Parathyroid adenoma (tissue), 2 donors: ENCODE results near the gene NFILZ.

Experiments
- H2AFZ ChIP-seq: fragments of 300-600 bp; sonication (generic); one replicate; pipeline ENCODE4 v1.7.0; 2017; ENCODE audit warnings: antibody characterized with exemption, mild to moderate bottlenecking
- H3K27ac ChIP-seq: fragments of 300-600 bp; sonication (generic); one replicate; pipeline ENCODE4 v1.7.0; 2017
- H3K27me3 ChIP-seq: fragments of 300-600 bp; sonication (generic); one replicate; pipeline ENCODE4 v1.7.0; 2017; ENCODE audit warnings: low read length; ENCODE audit not compliant: control insufficient read depth, insufficient read depth
- H3K36me3 ChIP-seq: fragments of 300-600 bp; sonication (generic); one replicate; pipeline ENCODE4 v1.7.0; 2017; ENCODE audit warnings: low read length; ENCODE audit not compliant: control insufficient read depth, insufficient read depth
- H3K4me1 ChIP-seq: fragments of 300-600 bp; sonication (generic); one replicate; pipeline ENCODE4 v1.7.0; 2017; ENCODE audit warnings: control low read depth
- H3K4me2 ChIP-seq: fragments of 300-600 bp; sonication (generic); one replicate; pipeline ENCODE4 v1.7.0; 2017; ENCODE audit warnings: low read length
- H3K4me3 ChIP-seq: fragments of 300-600 bp; sonication (generic); one replicate; pipeline ENCODE4 v1.7.0; 2017; ENCODE audit warnings: low read depth, low read length
- H3K79me2 ChIP-seq: fragments of 300-600 bp; sonication (generic); one replicate; pipeline ENCODE4 v1.7.0; 2017; ENCODE audit warnings: control low read depth
- H3K9ac ChIP-seq: fragments of 300-600 bp; sonication (generic); one replicate; pipeline ENCODE4 v1.7.0; 2017; ENCODE audit warnings: mild to moderate bottlenecking
- H3K9me3 ChIP-seq: fragments of 300-600 bp; sonication (generic); one replicate; pipeline ENCODE4 v1.7.0; 2017; ENCODE audit warnings: low read length; ENCODE audit not compliant: control insufficient read depth
- TF ChIP-seq, protein P1 (sequence below): fragments of 300-600 bp; sonication (generic); IDR thresholded peaks from one replicate; pipeline ENCODE4 v1.7.0; 2017; ENCODE audit warnings: antibody characterized with exemption, mild to moderate bottlenecking
- donor health status: primary hyperparathyroidism.

NFILZ gene

GRCh38 chr19:8665468-8666213 lies 35.2 kb downstream of the NFILZ start:
- Histone ChIP-seq H3K9me3 (no peaks in the 10 kb centered on the region), H3K27ac (no peak overlapping the region), H3K79me2 (no peaks in the 10 kb centered on the region), H3K4me1 (no peaks in the 10 kb centered on the region), H3K9ac (no peak overlapping the region), H3K4me2 (no peak overlapping the region), H3K36me3 (no peaks in the 10 kb centered on the region), H3K4me3 (no peak overlapping the region), H3K27me3 (no peaks in the 10 kb centered on the region), H2AFZ (no peak overlapping the region)
- TF ChIP-seq, protein P1, sequence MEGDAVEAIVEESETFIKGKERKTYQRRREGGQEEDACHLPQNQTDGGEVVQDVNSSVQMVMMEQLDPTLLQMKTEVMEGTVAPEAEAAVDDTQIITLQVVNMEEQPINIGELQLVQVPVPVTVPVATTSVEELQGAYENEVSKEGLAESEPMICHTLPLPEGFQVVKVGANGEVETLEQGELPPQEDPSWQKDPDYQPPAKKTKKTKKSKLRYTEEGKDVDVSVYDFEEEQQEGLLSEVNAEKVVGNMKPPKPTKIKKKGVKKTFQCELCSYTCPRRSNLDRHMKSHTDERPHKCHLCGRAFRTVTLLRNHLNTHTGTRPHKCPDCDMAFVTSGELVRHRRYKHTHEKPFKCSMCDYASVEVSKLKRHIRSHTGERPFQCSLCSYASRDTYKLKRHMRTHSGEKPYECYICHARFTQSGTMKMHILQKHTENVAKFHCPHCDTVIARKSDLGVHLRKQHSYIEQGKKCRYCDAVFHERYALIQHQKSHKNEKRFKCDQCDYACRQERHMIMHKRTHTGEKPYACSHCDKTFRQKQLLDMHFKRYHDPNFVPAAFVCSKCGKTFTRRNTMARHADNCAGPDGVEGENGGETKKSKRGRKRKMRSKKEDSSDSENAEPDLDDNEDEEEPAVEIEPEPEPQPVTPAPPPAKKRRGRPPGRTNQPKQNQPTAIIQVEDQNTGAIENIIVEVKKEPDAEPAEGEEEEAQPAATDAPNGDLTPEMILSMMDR = no peak

DNA sequence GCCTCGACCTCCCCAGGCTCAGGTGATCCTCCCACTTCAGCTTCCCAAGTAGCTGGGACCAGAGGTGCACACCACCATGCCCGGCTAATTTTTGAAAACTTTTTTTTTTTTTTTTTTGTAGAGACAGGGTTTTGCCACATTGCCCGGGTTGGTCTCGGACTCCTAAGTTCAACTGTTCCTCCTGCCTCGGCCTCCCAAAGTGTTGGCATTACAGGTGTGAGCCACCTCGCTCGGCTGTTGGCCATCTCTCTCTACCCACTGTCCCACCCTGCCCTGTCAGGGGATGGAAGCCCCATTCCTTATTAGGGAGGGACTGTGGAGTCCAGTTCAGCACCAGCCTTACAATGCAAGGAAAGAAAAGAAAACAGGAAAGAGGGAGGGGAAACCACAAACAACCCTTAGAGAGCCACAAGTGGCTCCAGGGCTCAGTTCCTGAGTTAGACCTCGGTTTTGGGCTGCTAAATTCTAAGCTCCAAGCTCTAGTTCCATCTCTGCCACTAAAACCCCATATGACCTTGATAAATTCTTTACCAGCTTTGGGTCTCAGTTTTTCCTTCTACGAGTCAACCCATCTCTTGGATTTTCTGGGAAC lies 36.5 kb downstream of the NFILZ start:
- no peak overlapping the region for H3K4me3 ChIP-seq
- TF ChIP-seq, protein P1 = no peak
- H3K36me3 ChIP-seq = no peaks in the 10 kb centered on the region
- no peaks in the 10 kb centered on the region for H3K9me3 ChIP-seq
- H3K79me2 ChIP-seq = no peaks in the 10 kb centered on the region
- H3K27ac ChIP-seq = no peak overlapping the region
- no peaks in the 10 kb centered on the region for H3K27me3 ChIP-seq
- H3K4me1 ChIP-seq = no peaks in the 10 kb centered on the region
- H3K4me2 ChIP-seq = no peak overlapping the region
- no peak overlapping the region for H3K9ac ChIP-seq
- no peak overlapping the region for H2AFZ ChIP-seq

GRCh38 chr19:8673276-8673891 lies 43.0 kb downstream of the NFILZ start:
- Histone ChIP-seq H3K27me3 (no peaks in the 10 kb centered on the region), H3K4me1 (no peaks in the 10 kb centered on the region)

DNA sequence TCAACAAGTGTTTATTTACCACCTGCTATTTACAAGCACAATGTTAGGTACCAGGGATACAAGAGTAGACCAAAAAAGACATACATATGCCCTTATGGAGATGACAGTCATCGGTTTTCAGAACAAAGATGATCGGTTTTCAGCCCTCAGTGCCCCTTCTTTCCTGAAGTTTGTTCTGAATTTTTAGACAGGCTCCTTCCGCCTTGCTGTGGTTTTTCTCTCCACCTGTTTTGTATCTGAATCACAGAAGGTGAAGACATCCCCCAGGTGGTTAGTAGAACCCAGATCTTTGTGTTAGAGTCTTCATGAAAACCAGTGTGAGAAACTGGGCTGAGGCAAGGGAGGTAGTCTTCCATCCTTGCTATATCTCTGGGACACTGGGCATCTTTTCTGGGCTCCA lies 44.6 kb downstream of the NFILZ start:
- Histone ChIP-seq H3K9me3 (no peaks in the 10 kb centered on the region), H3K27ac (no peak overlapping the region), H3K36me3 (no peaks in the 10 kb centered on the region), H3K9ac (no peak overlapping the region), H3K4me3 (no peak overlapping the region), H2AFZ (no peak overlapping the region), H3K4me2 (no peak overlapping the region), H3K27me3 (no peaks in the 10 kb centered on the region), H3K4me1 (no peaks in the 10 kb centered on the region), H3K79me2 (no peaks in the 10 kb centered on the region)
- TF ChIP-seq, protein P1 = no peak

More at GRCh38 chr19:8673276-8673891, 43.0 kb downstream of the NFILZ start:
- no peak overlapping the region for H3K27ac ChIP-seq
- no peaks in the 10 kb centered on the region for H3K36me3 ChIP-seq
- H3K4me2 ChIP-seq = no peak overlapping the region
- H3K79me2 ChIP-seq = no peaks in the 10 kb centered on the region
- no peaks in the 10 kb centered on the region for H3K9me3 ChIP-seq
- no peak overlapping the region for H3K9ac ChIP-seq
- TF ChIP-seq, protein P1 = no peak
- no peak overlapping the region for H3K4me3 ChIP-seq
- no peak overlapping the region for H2AFZ ChIP-seq
